GM12878 (cell line): ENCODE measurements around the gene SGMS1. TPM values are rescaled to one million over a fixed set of nuclear protein-coding genes. Genes with fewer than 3 reads are reported as not detected.
A peak's percentile ranks its signal among the peaks of the same experiment; 100 is the strongest.

Source experiments
- ATAC-seq: fragments of 200-7000 bp; cut with Tn5 transposase; 3 replicates; pipeline ENCODE4 v1.9.1; 2020; ENCODE audit warnings: mild to moderate bottlenecking, moderate library complexity
- BruUV-seq: library from RNA; stranded (reverse); fragments of 400-500 nt; replicated peaks from 2 replicates; lab custom pipeline; 2021; lab: Mats Ljungman, UMichigan
- CTCF ChIA-PET: fragments of 300-600 bp; sonication (Branson Sonifier 250); formaldehyde crosslinking; extraction: SDS; loops from one replicate; lab custom pipeline; 2021; ENCODE audit warnings: inconsistent platforms; lab: Yijun Ruan, JAX
- POLR2A ChIA-PET: fragments of 350-600 bp; formaldehyde crosslinking; extraction: SDS; loops from one replicate; lab custom pipeline; 2021; ENCODE audit warnings: inconsistent platforms; lab: Charles Lee
- RAD21 ChIA-PET: fragments of 300-600 bp; sonication (Branson Sonifier 250); formaldehyde crosslinking; loops from one replicate; lab custom pipeline; 2023; ENCODE audit warnings: antibody characterized with exemption; ENCODE audit not compliant: unreplicated experiment; lab: Charles Lee
- SMC1A ChIA-PET: fragments of 300-600 bp; sonication (Branson Sonifier 250); formaldehyde crosslinking; loops from one replicate; lab custom pipeline; 2023; ENCODE audit not compliant: unreplicated experiment, uncharacterized antibody; lab: Charles Lee
- DNase-seq: peaks from one replicate; pipeline ENCODE4 v3.0.0-alpha.2; 2011; ENCODE audit warnings: low read depth, low spot score
- FAIRE-seq: peaks from 3 replicates; lab custom pipeline; 2011; peaks lifted over from hg19 to GRCh38; lab: Jason Lieb, UNC
- H2AFZ ChIP-seq: 2 replicates; pipeline ENCODE4 v1.6.0; 2011; ENCODE audit warnings: low read depth, low read length, control low read depth; ENCODE audit not compliant: control insufficient read depth
- H3K27ac ChIP-seq: 2 replicates; pipeline ENCODE4 v1.5.1; 2011; ENCODE audit warnings: control low read depth; ENCODE audit not compliant: control insufficient read depth, insufficient read depth
- H3K27me3 ChIP-seq, 2 experiments: replicated peaks in 1 of 2; 2 replicates each; pipeline versions ENCODE4 v1.6.0 to v1.6.1; 2011; ENCODE audit warnings: low read length in 1 of 2; ENCODE audit not compliant: control insufficient read depth in 2 of 2, insufficient read depth in 2 of 2
- H3K36me3 ChIP-seq, 2 experiments: 2 replicates each; pipeline ENCODE4 v1.5.1; 2011; ENCODE audit warnings: low read length in 1 of 2; ENCODE audit not compliant: control insufficient read depth in 2 of 2, insufficient read depth in 2 of 2
- H3K4me1 ChIP-seq: 2 replicates; pipeline ENCODE4 v1.6.1; 2011; ENCODE audit warnings: mild to moderate bottlenecking, low read length, moderate library complexity, mixed read lengths; ENCODE audit not compliant: control insufficient read depth, insufficient read depth
- H3K4me2 ChIP-seq: 2 replicates; pipeline ENCODE4 v1.6.0; 2011; ENCODE audit warnings: control low read depth; ENCODE audit not compliant: control insufficient read depth, insufficient read depth
- H3K4me3 ChIP-seq: fragments of 200-600 bp; sonication (generic); 2 replicates; pipeline ENCODE4 v1.5.1; 2016
- H3K79me2 ChIP-seq: 2 replicates; pipeline ENCODE4 v1.6.0; 2011; ENCODE audit warnings: low read length; ENCODE audit not compliant: control insufficient read depth, insufficient read depth
- H3K9ac ChIP-seq: 2 replicates; pipeline ENCODE4 v1.8.0; 2011; ENCODE audit warnings: low read length, control low read depth, mixed read lengths; ENCODE audit not compliant: control insufficient read depth, insufficient read depth
- H3K9me3 ChIP-seq: replicated peaks from 3 replicates; pipeline ENCODE4 v1.5.1; 2011; ENCODE audit warnings: mild to moderate bottlenecking, low read length; ENCODE audit not compliant: control insufficient read depth, insufficient read depth
- H4K20me1 ChIP-seq: 2 replicates; pipeline ENCODE4 v1.6.0; 2011; ENCODE audit not compliant: control insufficient read depth, insufficient read depth
- MYB ChIP-seq: fragments of 150-350 bp; IDR thresholded peaks from 2 replicates; pipeline ENCODE4 v1.6.1; 2014; ENCODE audit warnings: mild to moderate bottlenecking, low read depth, low read length, borderline replicate concordance
- RUNX3 ChIP-seq: IDR thresholded peaks from 2 replicates; pipeline ENCODE4 v1.6.1; 2012; ENCODE audit warnings: low read length, inconsistent platforms
- ZNF24 ChIP-seq: fragments of 450-650 bp; IDR thresholded peaks from 2 replicates; pipeline ENCODE4 v1.6.1; 2017; ENCODE audit warnings: antibody characterized with exemption, mild to moderate bottlenecking
- WGBS: methylation state at CpG from one replicate; pipeline ENCODE4 v1.1.6; 2016; ENCODE audit warnings: low lambda C conversion rate; ENCODE audit not compliant: insufficient replicate concordance, insufficient coverage; ENCODE audit errors: missing lambda C conversion rate; 5-methylcytosine and 5-hydroxymethylcytosine counted together
- in situ Hi-C: fragments of 300-500 bp; cut with MboI; formaldehyde crosslinking; loops from 9 replicates; pipeline ENCODE4 v1.14.3; 2018; ENCODE audit warnings: mixed read lengths
- intact Hi-C: fragments of 100-400 bp; cut with micrococcal nuclease; formaldehyde crosslinking; loops from one replicate; pipeline ENCODE4 v1.14.2; 2022; ENCODE audit not compliant: unreplicated experiment
- polyA plus RNA-seq, 11 experiments: library from polyadenylated mRNA; depleted of rRNA in 4 of 11; unstranded in 6 of 11; stranded (reverse) in 5 of 11; fragments of >200 nt; fragmentation: Nextera tagmentation in 4 of 11; fragmentation: Illumina TruSeq in 1 of 11; extraction: Ambion mirVana in 4 of 11; extraction: Trizol in 1 of 11; gene quantifications; 1 replicate in 1 of 11; 2 replicates in 10 of 11; pipeline versions ENCODE4 v1.2.1 to v1.2.3, GENCODE V29; 2011 to 2016; ENCODE audit warnings: inconsistent platforms in 2 of 11, missing spikeins in 2 of 11, low read depth in 1 of 11
- total RNA-seq, 4 experiments: library from RNA; depleted of rRNA in 3 of 4; stranded (reverse); fragments of >200 nt in 3 of 4; fragmentation: Illumina TruSeq in 1 of 4; extraction: Trizol in 1 of 4; gene quantifications; 2 replicates each; pipeline versions ENCODE4 v1.2.1 to v1.2.3, GENCODE V29; 2013 to 2021

SGMS1 gene
- total and polyA plus RNA-seq, 10 of the 15 experiments (the other 5 are each of a cell fraction or from before 2014, with no cell fraction given) = 1.4 to 14.5 (median 4.9) TPM

GRCh38 chr10:50510517-50511473 is 113.0 kb downstream of the SGMS1 start:
- no TSS peak for BruUV-seq
- Histone ChIP-seq H3K79me2 (peaks cover 7% of the 10 kb centered on the region), H4K20me1 (no peaks in the 10 kb centered on the region), H3K9ac (peak overlapping the region; percentile 10; the same call in 1 of the 2 replicates), H3K4me1 (peaks cover 63% of the 10 kb centered on the region), H3K27ac (peak overlapping the region; percentile 41), H3K9me3 (no peaks in the 10 kb centered on the region), H3K4me2 (peak overlapping the region; percentile 89; the same call in 1 of the 2 replicates), H3K36me3 (no peaks in the 10 kb centered on the region), H3K4me3 (no peak overlapping the region), H2AFZ (no peak overlapping the region), H3K27me3 (no peaks in the 10 kb centered on the region)
- in situ Hi-C loops (no loop called here), intact Hi-C loops (no loop called here)
- ChIA-PET CTCF (interaction anchor here (3.5 kb wide), 1 partner anchor 14 kb away, joined by 15 read pairs; no protein-coding TSS in a partner anchor), SMC1A (interaction anchor here (1.4 to 8.7 kb wide), 8 partner anchors 13 to 92 kb away, joined by 5 to 78 read pairs (median 36); no protein-coding TSS in a partner anchor), POLR2A (interaction anchor here (0.6 to 4.4 kb wide), 4 partner anchors 14 to 138 kb away, joined by 3 to 24 read pairs (median 3); no protein-coding TSS in a partner anchor), RAD21 (interaction anchor here (0.6 to 3.9 kb wide), 5 partner anchors 56 to 409 kb away, joined by 3 to 22 read pairs (median 12); partner anchors contain the start of gene SGMS1)
- FAIRE-seq (no peak), DNase-seq (no peak), ATAC-seq (no peak)
- TF ChIP-seq RUNX3 (peak; percentile 61; the same call in 1 of the 2 replicates), ZNF24 (peak; percentile 85), MYB (no peak)
- WGBS = 68% methylated on average over 3 of the region's 3 CpGs
